SK-N-SH (cell line): ENCODE results near the gene ZNF627. TPM values are rescaled to one million over a fixed set of nuclear protein-coding genes. Genes with fewer than 3 reads are reported as not detected.

Experiments used
- CTCF ChIA-PET: fragments of 300-600, 350-600 bp; formaldehyde crosslinking; extraction: SDS; loops from one replicate; lab custom pipeline; 2021; lab: Yijun Ruan, JAX
- POLR2A ChIA-PET: fragments of 350-600 bp; sonication (Branson Sonifier 250); formaldehyde crosslinking; extraction: SDS; loops from one replicate; lab custom pipeline; 2020; ENCODE audit warnings: antibody characterized with exemption, inconsistent platforms; lab: Yijun Ruan, JAX
- DNase-seq: peaks from one replicate; pipeline ENCODE4 v3.0.0; 2012
- H2AFZ ChIP-seq: fragments of 200-600 bp; sonication (generic); 2 replicates; pipeline ENCODE4 v1.8.1; 2016; ENCODE audit warnings: antibody characterized with exemption, mild to moderate bottlenecking, low read depth
- H3F3A ChIP-seq: fragments of 200-600 bp; sonication (generic); replicated peaks from 2 replicates; pipeline ENCODE3; 2016; ENCODE audit warnings: antibody characterized with exemption, mild to moderate bottlenecking; ENCODE audit not compliant: insufficient read depth
- H3K27ac ChIP-seq, 2 experiments: fragments of 200-500 bp in 1 of 2; fragments of 200-600 bp in 1 of 2; sonication (Bioruptor generic) in 1 of 2; sonication (generic), shearing (Covaris generic) in 1 of 2; 2 replicates each; pipeline versions ENCODE4 v1.5.1 to v1.6.1; 2014 to 2016; ENCODE audit warnings: low read depth in 2 of 2, inconsistent platforms in 1 of 2, low read length in 1 of 2, mild to moderate bottlenecking in 1 of 2, mixed read lengths in 1 of 2
- H3K27me3 ChIP-seq: fragments of 200-600 bp; sonication (generic), shearing (Covaris generic); 2 replicates; pipeline ENCODE4 v1.6.1; 2016; ENCODE audit warnings: mixed run types; ENCODE audit not compliant: insufficient read depth
- H3K36me3 ChIP-seq, 2 experiments: fragments of 200-500 bp in 1 of 2; fragments of 200-600 bp in 1 of 2; sonication (Bioruptor generic) in 1 of 2; sonication (generic) in 1 of 2; replicated peaks in 1 of 2; 2 replicates each; pipeline versions ENCODE3 to v1.5.1; 2014 to 2016; ENCODE audit warnings: low read length in 1 of 2, mild to moderate bottlenecking in 1 of 2; ENCODE audit not compliant: insufficient read depth in 2 of 2, control insufficient read depth in 1 of 2
- H3K4me1 ChIP-seq, 2 experiments: fragments of 200-500 bp in 1 of 2; fragments of 200-600 bp in 1 of 2; sonication (Bioruptor generic) in 1 of 2; sonication (generic), shearing (Covaris generic) in 1 of 2; 2 replicates each; pipeline versions ENCODE4 v1.5.1 to v1.6.1; 2014 to 2016; ENCODE audit warnings: low read depth in 1 of 2, low read length in 1 of 2, mixed run types in 1 of 2; ENCODE audit not compliant: insufficient read depth in 2 of 2, control insufficient read depth in 1 of 2
- H3K4me2 ChIP-seq: fragments of 200-600 bp; sonication (generic), shearing (Covaris generic); 2 replicates; pipeline ENCODE4 v1.6.1; 2017; ENCODE audit warnings: mixed run types
- H3K4me3 ChIP-seq, 2 experiments: fragments of 200-500 bp in 1 of 2; fragments of 200-600 bp in 1 of 2; sonication (Bioruptor generic) in 1 of 2; sonication (generic), shearing (Covaris generic) in 1 of 2; 2 replicates each; pipeline versions ENCODE4 v1.5.1 to v1.8.1; 2014 to 2016; ENCODE audit warnings: low read depth in 2 of 2, inconsistent platforms in 1 of 2, low read length in 1 of 2, mild to moderate bottlenecking in 1 of 2, mixed read lengths in 1 of 2, moderate library complexity in 1 of 2
- H3K79me2 ChIP-seq: fragments of 200-600 bp; sonication (generic); 2 replicates; pipeline ENCODE4 v1.8.1; 2017; ENCODE audit warnings: mild to moderate bottlenecking; ENCODE audit not compliant: insufficient read depth
- H3K9ac ChIP-seq: fragments of 200-600 bp; sonication (generic); 2 replicates; pipeline ENCODE4 v1.6.1; 2017; ENCODE audit warnings: mixed run types
- H3K9me2 ChIP-seq: fragments of 200-600 bp; sonication (generic); 2 replicates; pipeline ENCODE4 v1.6.1; 2017; ENCODE audit warnings: mixed run types
- H3K9me3 ChIP-seq: fragments of 200-600 bp; sonication (generic); 2 replicates; pipeline ENCODE4 v1.6.1; 2017; ENCODE audit warnings: mixed run types, mild to moderate bottlenecking, moderate library complexity
- H4K20me1 ChIP-seq: fragments of 200-600 bp; sonication (generic); 2 replicates; pipeline ENCODE4 v1.6.1; 2017; ENCODE audit warnings: mild to moderate bottlenecking, mixed run types; ENCODE audit not compliant: insufficient read depth
- FOSL2 ChIP-seq: IDR thresholded peaks from 2 replicates; pipeline ENCODE4 v1.4.0; 2012; ENCODE audit warnings: low read depth, mild to moderate bottlenecking, moderate library complexity, borderline replicate concordance
- GATA2 ChIP-seq: sonication (generic); formaldehyde crosslinking; IDR thresholded peaks from 2 replicates; pipeline ENCODE4 v1.5.0; 2020; ENCODE audit warnings: mild to moderate bottlenecking, missing genetic modification reagents
- NFIC ChIP-seq: IDR thresholded peaks from 2 replicates; pipeline ENCODE4 v1.4.0; 2012; ENCODE audit warnings: borderline replicate concordance
- PBX3 ChIP-seq: IDR thresholded peaks from 2 replicates; pipeline ENCODE4; 2012
- RXRA ChIP-seq: IDR thresholded peaks from 2 replicates; pipeline ENCODE4 v1.4.0; 2012; ENCODE audit warnings: low read depth, mild to moderate bottlenecking, borderline replicate concordance
- SIN3A ChIP-seq: IDR thresholded peaks from 2 replicates; pipeline ENCODE4 v1.6.1; 2012; ENCODE audit warnings: low read depth, mild to moderate bottlenecking, low read length, moderate library complexity, borderline replicate concordance
- TAF1 ChIP-seq: IDR thresholded peaks from 2 replicates; pipeline ENCODE4 v1.6.1; 2012; ENCODE audit warnings: low read depth, mild to moderate bottlenecking, low read length, moderate library complexity, borderline replicate concordance
- TEAD4 ChIP-seq: IDR thresholded peaks from 2 replicates; pipeline ENCODE4 v1.4.0; 2012; ENCODE audit warnings: mild to moderate bottlenecking, borderline replicate concordance; ENCODE audit not compliant: insufficient read depth
- ZBTB33 ChIP-seq: IDR thresholded peaks from 2 replicates; pipeline ENCODE4 v1.4.0; 2012; ENCODE audit warnings: low read depth, borderline replicate concordance
- WGBS: methylation state at CpG from one replicate; pipeline ENCODE4 v1.1.6; 2017; ENCODE audit warnings: low lambda C conversion rate; 5-methylcytosine and 5-hydroxymethylcytosine counted together
- polyA plus RNA-seq, 3 experiments: library from polyadenylated mRNA; depleted of rRNA; stranded (reverse); fragments of >200 nt; gene quantifications; 2 replicates each; pipeline ENCODE4 v1.2.3, GENCODE V29; 2012

The ZNF627 gene
- polyA plus RNA-seq, 1 of the 3 experiments (the other 2 are of a cell fraction) = 5.8 TPM

- H3K4me2 ChIP-seq = no peak overlapping the region
- no peaks in the 10 kb centered on the region for H3K9me3 ChIP-seq
- no peaks in the 10 kb centered on the region for H3K27me3 ChIP-seq
- no peak for DNase-seq
- CTCF ChIA-PET = interaction anchor here (1.0 to 1.9 kb wide), 2 partner anchors 13 to 14 kb away, joined by 3 to 7 read pairs; no protein-coding TSS in a partner anchor
- H2AFZ ChIP-seq = no peak overlapping the region
- TF ChIP-seq PBX3 = no peak
- TF ChIP-seq TAF1 = no peak
- TF ChIP-seq ZBTB33 = no peak
- no peaks in the 10 kb centered on the region; a peak in 1 of 4 replicates for H3K4me1 ChIP-seq
- H3K79me2 ChIP-seq = no peaks in the 10 kb centered on the region
- no peaks in the 10 kb centered on the region for H4K20me1 ChIP-seq
- no peaks in the 10 kb centered on the region for H3F3A ChIP-seq
- POLR2A ChIA-PET = no interaction called here
- H3K4me3 ChIP-seq = no peak overlapping the region
- WGBS = 87% methylated on average over 8 of the region's 9 CpGs
- no peaks in the 10 kb centered on the region for H3K9me2 ChIP-seq
- no peak overlapping the region for H3K27ac ChIP-seq
- no peaks in the 10 kb centered on the region for H3K36me3 ChIP-seq
- H3K9ac ChIP-seq = no peak overlapping the region
These were observed 22.6 kb upstream of the ZNF627 start for GRCh38 chr19:11574689-11575088.

- no peak overlapping the region for H3K9ac ChIP-seq
- H3K36me3 ChIP-seq = no peaks in the 10 kb centered on the region
- H3K9me3 ChIP-seq = no peaks in the 10 kb centered on the region
- no peaks in the 10 kb centered on the region for H3F3A ChIP-seq
- no peaks in the 10 kb centered on the region for H3K27me3 ChIP-seq
- no peak overlapping the region for H3K4me3 ChIP-seq
- TF ChIP-seq NFIC = no peak
- TF ChIP-seq SIN3A = no peak
- no peak for TF ChIP-seq FOSL2
- TF ChIP-seq TEAD4 = no peak
- no peak for TF ChIP-seq GATA2
- no peak for TF ChIP-seq RXRA
- no peak for TF ChIP-seq ZBTB33
- H3K4me2 ChIP-seq = no peak overlapping the region
- CTCF ChIA-PET = interaction anchor here (0.7 to 1.5 kb wide), 6 partner anchors 10 to 93 kb away, joined by 3 to 6 read pairs (median 3); no protein-coding TSS in a partner anchor
- no peak overlapping the region for H2AFZ ChIP-seq
- no peaks in the 10 kb centered on the region for H4K20me1 ChIP-seq
- no peaks in the 10 kb centered on the region for H3K9me2 ChIP-seq
- WGBS = 89% methylated on average over 15 of the region's 15 CpGs
- H3K4me1 ChIP-seq = no peaks in the 10 kb centered on the region; a peak in 1 of 4 replicates
- H3K79me2 ChIP-seq = no peaks in the 10 kb centered on the region
- no peak overlapping the region for H3K27ac ChIP-seq
- POLR2A ChIA-PET = no interaction called here
- DNase-seq = no peak
These were observed 21.1 kb upstream of the ZNF627 start for GRCh38 chr19:11576227-11576626.
